Globus pallidus (tissue), 1 donor: Measurements from ENCODE around the gene GPR137B.
A peak's percentile ranks its signal among the peaks of the same experiment; 100 is the strongest.
"Not testable (repeated sequence)": the region's sequence is repeated elsewhere in the genome, so short reads cannot be mapped to it uniquely, and the experiment has no call there.

Source experiments
- DNase-seq: peaks from one replicate; pipeline ENCODE4 v3.0.0-alpha.2; 2015; ENCODE audit warnings: low spot score

Gene GPR137B

DNA sequence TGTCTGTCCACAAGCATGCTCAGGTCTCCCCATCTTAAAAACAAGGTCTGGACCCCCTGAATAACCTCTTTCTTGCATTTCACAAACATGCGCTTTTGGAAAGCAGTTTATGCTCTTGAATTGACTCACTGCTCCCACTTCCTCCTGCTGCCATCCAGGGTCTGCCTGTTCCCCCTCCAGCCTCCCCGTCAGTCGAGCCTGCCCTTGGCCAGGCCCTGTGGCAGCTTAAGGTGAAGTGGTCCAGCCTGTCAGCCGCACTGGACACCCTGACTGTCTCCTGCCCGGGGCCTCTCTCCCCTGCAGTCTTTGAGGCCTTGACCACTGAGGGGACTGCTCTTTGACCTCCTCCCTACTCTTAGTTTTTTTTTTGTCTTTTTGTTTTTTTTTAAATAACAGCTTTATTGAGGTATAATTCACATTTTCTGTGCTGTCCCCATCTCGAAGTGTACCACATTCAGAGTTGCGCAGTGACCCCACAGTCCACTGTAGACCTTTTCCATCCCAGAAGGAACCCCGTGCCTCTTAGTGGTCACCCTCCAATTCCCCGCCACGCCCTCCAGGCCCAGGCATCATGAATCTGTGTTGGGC is 18.3 kb downstream of the GPR137B start:
- DNase-seq, result no peak

GRCh38 chr1:236161230-236161629 is 18.9 kb downstream of the GPR137B start:
- DNase-seq, result no peak

DNA sequence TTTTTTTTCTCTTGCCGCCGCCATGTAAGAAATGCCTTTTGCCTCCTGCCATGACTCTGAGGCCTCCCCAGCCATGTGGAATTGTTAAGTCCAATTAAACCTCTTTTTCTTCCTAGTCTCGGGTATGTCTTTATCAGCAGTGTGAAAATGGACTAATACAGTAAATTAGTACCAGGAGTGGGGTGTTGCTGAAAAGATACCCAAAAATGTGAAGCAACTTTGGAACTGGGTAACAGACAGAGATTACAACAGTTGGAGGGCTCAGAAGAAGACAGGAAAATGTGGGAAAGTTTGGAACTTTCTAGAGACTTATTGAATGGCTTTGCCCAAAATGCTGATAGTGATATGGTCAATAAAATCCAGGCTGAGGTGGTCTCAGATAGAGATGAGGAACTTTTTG is 19.4 kb downstream of the GPR137B start:
- not testable (repeated sequence) for DNase-seq

DNA sequence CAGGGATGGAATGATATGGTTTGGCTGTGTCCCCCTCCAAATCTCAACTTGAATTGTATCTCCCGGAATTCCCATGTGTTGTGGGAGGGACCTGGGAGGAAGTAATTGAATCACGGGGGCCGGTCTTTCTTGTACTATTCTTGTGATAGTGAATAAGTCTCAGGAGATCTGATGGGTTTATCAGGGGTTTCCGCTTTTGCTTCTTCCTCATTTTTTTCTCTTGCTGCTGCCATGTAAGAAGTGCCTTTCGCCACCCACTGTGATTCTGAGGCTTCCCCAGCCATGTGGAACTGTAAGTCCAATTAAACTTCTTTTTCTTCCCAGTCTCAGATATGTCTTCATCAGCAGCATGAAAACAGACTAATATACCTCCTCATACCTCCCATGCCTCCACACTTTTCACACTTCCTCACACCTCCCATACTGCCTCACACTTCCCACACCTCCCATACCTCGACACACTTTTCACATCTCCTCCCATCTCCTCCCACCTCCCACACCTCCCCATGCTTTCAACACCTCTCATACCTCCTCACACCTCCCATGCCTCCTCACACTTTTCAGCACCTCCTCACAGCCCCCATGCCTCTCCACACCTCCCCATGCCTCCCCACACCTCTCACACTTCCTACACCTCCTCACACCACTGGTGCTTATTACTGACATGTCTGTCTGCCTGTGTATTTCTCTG is 21.3 kb downstream of the GPR137B start:
- DNase-seq, result no peak

DNA sequence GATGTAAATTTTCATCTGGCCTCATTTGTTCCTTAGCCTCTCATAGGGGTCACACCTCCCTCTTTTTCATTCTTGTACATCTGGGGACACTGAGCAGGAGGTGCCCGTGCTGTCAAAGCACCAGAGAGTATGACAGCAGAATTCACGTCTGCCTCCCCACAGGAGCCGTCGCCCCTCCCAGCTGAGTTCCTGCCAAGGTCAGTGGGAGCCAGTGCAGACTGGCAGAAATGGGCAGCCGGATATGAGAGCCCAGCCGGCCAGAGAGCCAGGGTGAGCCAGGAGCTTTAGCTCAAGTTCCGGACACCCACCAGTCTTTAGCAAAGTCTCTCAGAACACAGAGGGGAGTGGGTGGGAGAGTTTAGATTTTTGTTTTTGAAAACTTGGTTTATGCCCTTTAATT is 21.9 kb downstream of the GPR137B start:
- no peak for DNase-seq

DNA sequence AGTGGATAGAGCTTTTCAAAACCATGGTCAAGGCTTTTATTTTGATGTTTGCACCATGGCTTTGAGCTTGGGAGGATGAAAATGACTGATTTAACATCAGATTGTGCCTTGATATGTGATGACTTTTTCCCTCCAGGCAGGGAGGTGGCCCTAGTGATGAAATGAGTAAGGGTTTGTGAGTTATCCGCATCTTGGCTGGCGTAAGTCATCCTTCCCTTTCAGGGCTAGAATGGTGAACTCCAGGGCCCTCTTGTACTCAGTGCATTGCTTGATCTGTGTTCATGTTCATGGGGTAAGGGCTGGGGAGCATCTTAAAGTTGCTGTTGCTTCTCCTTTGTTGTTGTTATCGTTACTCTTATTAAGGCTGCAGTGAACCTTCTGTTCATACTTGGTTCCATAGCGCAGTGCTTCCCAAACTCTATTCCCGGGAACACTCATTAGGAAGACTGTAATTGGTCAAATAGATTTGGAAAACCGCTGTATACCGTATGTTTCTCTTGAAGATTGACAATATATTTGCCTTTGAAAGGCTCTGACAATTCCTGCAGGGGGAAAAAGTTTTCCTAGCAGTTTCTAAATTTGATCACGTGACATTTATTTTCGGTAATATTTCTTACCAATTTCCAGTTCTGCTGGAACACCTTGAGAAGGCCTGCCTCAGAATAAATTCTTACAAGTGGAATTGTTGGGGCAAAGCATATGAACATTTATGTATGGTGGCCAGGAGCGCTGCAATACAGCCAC is 23.1 kb downstream of the GPR137B start:
- DNase-seq, result no peak

- no peak for DNase-seq
Measured at GRCh38 chr1:236166041-236166440, 23.7 kb downstream of the GPR137B start.

DNA sequence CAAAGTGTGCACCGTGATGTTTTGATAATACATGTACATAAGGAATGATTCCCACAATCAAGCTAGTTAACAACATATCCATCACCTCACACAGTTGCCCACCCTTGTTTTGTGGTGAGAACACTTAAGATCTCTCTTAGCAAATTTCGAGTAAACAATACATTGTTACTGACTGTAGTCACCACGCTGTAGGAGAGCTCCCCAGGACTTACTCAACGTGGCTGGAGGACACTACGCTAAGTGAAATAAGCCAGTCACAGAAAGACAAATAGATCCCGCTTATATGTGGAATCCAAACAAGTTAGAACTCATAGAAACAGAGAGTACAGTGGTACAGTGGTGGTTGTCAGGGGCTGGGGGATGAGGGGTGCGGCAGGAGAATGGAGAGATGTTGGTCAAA is 24.8 kb downstream of the GPR137B start:
- no peak for DNase-seq

GRCh38 chr1:236167578-236167977 is 25.2 kb downstream of the GPR137B start:
- DNase-seq, result no peak

DNA sequence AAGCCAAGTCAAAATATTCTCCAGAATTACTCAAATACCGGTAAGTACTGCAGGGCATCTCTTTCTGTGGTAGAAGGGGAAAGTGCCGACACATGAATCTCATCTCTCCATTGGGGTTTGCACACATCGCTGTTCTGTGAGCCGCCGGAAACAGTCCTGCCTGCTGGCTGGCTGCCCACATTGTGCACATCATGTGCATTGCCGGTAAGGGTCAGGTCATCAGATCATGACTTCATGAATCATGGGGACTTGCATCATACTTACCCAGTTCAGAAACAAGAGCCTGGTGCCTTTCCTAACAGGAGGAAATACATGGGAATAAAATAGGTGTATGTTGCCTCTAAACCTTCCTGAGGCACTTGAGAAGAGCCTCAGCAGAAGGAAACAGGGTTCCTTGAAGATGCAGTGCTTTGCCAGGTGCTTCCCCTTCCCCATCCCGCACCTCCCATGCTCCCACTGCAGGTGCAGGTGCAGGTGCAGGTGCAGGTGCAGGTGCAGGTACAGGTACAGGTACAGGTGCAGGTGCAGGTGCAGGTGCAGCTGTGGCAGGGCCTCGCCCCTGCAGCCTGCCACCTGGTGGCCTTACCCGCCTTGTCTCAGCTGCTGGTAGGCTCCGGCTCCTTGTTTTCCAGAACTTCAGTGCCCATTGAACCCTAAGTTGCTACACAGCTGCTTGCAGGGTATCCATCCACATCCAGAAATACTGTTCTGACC is 26.5 kb downstream of the GPR137B start:
- DNase-seq, result no peak

DNA sequence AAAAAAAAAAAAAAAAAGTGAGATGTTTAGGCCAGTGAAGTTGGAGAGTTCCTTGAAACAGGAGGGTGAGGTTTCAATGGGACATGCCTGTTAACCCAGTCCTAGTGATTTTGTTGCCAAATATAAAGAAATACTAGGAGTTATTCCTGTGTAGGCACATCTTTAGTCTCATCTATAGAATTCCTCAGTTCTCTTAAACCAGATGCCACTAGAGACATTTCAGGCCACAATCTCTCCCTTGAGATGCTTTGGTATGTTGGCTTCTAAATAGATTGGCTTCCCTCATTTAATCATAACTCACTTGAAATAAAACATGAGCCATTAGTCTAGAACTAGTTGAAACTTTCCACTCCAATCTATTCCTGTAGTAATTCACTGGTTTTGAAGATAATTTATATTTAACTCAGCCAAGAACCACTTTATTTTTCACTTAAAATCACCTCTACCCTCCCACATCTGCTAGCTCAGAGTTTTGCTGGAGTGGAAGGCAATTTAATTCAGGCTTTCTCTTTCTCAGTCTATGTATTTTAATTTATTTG is 29.8 kb downstream of the GPR137B start:
- DNase-seq, result no peak

DNA sequence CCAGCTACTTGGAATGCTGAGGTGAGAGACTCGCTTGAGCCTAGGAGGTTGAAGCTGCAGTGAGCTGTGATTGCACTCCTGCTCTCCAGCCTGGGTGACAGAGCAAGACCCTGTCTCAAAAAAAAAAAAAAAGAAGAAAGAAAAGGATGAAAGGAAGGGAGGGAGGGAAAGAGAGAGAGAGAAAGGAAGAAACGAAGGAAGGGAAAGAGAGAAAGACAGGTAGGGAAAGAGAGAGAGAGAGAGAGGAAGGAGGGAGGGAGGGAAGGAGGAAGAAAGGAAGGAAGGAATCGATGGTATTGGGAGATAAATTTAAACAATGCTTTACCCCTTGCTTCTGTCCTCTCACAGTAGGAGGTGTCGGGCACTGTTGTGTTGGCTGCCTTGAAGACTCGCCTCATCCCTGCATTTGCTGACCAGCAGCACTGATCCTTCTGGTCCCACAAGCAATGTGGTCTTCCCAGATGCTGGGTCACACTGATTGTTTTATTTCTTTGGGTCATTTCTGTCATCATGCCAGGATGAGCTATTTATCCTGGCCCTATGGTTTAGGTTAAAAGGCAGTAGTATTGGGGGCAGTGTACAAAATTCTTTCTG is 30.9 kb downstream of the GPR137B start:
- DNase-seq, result no peak

- no peak for DNase-seq
Measured at GRCh38 chr1:236175642-236176336, 33.5 kb downstream of the GPR137B start.

GRCh38 chr1:236176337-236177336 is 34.3 kb downstream of the GPR137B start:
- peak; percentile 3 for DNase-seq

GRCh38 chr1:236179634-236180033 is 37.3 kb downstream of the GPR137B start:
- no peak for DNase-seq

- DNase-seq, result no peak
Measured at GRCh38 chr1:236181059-236181458, 38.7 kb downstream of the GPR137B start.

DNA sequence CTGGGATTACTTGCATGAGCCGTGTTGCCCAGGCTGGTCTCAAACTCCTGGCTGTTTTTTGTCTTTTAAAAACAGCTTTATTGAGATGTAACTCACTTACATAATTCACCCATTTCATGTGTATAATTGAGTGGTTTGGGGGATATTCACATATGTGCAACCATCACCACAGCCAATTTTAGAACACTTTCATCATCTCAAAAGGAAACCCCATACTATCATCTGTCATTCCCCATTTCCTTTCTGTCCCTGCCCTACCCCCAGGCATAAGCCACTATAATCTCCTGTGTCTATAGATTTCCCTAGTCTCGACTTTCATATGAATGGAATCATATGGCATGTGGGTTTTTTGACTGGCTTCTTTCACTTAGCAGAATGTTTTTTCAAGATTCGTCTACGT is 43.3 kb downstream of the GPR137B start:
- DNase-seq, result no peak

DNA sequence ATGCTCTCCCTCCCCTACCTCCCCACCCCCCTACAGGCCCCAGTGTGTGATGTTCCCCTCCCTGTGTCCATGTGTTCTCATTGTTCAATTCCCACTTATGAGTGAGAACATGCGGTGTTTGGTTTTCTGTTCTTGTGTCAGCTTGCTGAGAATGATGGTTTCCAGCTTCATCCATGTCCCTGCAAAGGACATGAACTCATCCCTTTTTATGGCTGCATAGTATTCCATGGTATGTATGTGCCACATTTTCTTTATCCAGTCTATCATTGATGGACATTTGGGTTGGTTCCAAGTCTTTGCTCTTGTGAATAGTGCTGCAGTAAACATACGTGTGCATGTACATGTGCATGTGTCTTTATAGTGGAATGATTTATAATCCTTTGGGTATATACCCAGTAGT is 44.1 kb downstream of the GPR137B start:
- DNase-seq, result not testable (repeated sequence)

DNA sequence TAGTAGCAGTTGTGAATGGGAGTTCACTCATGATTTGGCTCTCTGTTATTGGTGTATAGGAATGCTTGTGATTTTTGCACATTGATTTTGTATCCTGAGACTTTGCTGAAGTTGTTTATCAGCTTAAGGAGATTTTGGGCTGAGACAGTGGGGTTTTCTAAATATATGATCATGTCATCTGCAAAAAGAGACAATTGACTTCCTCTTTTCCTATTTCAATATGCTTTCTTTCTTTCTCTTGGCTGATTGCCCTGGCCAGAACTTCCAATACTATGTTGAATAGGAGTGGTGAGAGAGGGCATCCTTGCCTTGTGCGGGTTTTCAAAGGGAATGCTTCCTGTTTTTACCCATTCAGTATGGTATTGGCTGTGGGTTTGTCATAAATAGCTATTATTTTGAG is 45.7 kb downstream of the GPR137B start:
- not testable (repeated sequence) for DNase-seq

DNA sequence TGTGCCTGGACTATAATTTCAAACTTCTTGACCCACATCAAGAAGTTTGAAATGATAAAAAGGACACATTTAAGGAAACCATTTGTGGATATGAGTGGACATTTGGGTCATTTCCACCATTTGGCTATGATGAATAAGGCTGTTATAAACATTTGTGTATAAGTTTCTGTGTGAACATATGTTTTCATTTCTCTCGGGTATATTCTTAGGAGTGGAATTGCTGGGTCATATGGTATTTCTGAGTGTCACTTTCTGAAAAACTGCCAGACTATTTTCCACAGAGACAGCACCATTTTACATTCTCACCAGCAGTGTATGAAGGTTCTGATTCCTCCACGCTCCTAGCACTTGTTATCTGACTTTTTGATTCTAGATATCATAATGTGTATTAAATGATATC is 50.8 kb downstream of the GPR137B start:
- DNase-seq, result no peak
